Activated B cell treated with CpG ODN at 0.5 μM for 24 hours (primary cell): ENCODE results near the gene ATP6V1G2. TPM values are rescaled to one million over a fixed set of nuclear protein-coding genes. Genes with fewer than 3 reads are reported as not detected.

Experiments
- ATAC-seq: fragments of 200-7000 bp; cut with Tn5 transposase; one replicate; pipeline ENCODE4 v1.10.0; 2021; ENCODE audit warnings: low read depth, mild to moderate bottlenecking, moderate library complexity
- CTCF ChIA-PET: fragments of 350-600 bp; sonication (Branson Sonifier 250); formaldehyde crosslinking; loops from one replicate; lab custom pipeline; 2021; ENCODE audit warnings: antibody characterized with exemption; lab: Charles Lee
- POLR2A ChIA-PET: fragments of 350-600 bp; sonication (Branson Sonifier 250); formaldehyde crosslinking; loops from one replicate; lab custom pipeline; 2021; ENCODE audit warnings: antibody characterized with exemption; lab: Charles Lee
- DNase-seq: peaks from one replicate; pipeline ENCODE4 v3.0.0; 2022
- H3K27ac Mint-ChIP-seq: one replicate; pipeline ENCODE4 v1.8.0; 2020; ENCODE audit warnings: mixed read lengths
- H3K27me3 Mint-ChIP-seq: one replicate; pipeline ENCODE4 v1.8.0; 2021; ENCODE audit warnings: mixed read lengths
- H3K36me3 Mint-ChIP-seq: one replicate; pipeline ENCODE4 v1.8.0; 2021; ENCODE audit warnings: low read depth, mixed read lengths
- H3K4me1 Mint-ChIP-seq: one replicate; pipeline ENCODE4 v1.8.0; 2021; ENCODE audit warnings: mixed read lengths
- H3K4me3 Mint-ChIP-seq: one replicate; pipeline ENCODE4 v1.8.0; 2020; ENCODE audit warnings: mild to moderate bottlenecking, mixed read lengths
- H3K9me3 Mint-ChIP-seq: one replicate; pipeline ENCODE4 v1.8.0; 2020; ENCODE audit warnings: mixed read lengths
- intact Hi-C: fragments of 100-400 bp; cut with micrococcal nuclease; formaldehyde crosslinking; loops from one replicate; pipeline ENCODE4 v1.15.1; 2024
- total RNA-seq: library from RNA; stranded (reverse); gene quantifications from 2 replicates; pipeline ENCODE4 v1.2.3, GENCODE V29; 2022
- TF ChIP-seq, protein P1 (sequence below): fragments of 200-600 bp; IDR thresholded peaks from one replicate; pipeline ENCODE4 v1.8.0; 2022; ENCODE audit warnings: antibody characterized with exemption, mild to moderate bottlenecking

The ATP6V1G2 gene
- total RNA-seq, 1 donor from 2014 or later: 1.9 TPM

DNA sequence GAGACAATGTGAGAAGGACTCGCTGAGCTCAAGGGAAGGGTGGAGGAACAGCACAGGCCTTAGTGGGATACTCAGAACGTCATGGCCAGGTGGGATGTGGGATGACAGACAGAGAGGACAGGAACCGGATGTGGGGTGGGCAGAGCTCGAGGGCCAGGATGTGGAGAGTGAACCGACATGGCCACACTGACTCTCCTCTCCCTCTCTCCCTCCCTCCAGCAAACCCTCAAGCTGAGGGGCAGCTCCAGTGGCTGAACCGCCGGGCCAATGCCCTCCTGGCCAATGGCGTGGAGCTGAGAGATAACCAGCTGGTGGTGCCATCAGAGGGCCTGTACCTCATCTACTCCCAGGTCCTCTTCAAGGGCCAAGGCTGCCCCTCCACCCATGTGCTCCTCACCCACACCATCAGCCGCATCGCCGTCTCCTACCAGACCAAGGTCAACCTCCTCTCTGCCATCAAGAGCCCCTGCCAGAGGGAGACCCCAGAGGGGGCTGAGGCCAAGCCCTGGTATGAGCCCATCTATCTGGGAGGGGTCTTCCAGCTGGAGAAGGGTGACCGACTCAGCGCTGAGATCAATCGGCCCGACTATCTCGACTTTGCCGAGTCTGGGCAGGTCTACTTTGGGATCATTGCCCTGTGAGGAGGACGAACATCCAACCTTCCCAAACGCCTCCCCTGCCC lies 30.6 kb upstream of the ATP6V1G2 start:
- DNase-seq (no peak), ATAC-seq (no peak)
- peaks cover 85% of the 10 kb centered on the region for H3K4me1 Mint-ChIP-seq
- TF ChIP-seq, protein P1, sequence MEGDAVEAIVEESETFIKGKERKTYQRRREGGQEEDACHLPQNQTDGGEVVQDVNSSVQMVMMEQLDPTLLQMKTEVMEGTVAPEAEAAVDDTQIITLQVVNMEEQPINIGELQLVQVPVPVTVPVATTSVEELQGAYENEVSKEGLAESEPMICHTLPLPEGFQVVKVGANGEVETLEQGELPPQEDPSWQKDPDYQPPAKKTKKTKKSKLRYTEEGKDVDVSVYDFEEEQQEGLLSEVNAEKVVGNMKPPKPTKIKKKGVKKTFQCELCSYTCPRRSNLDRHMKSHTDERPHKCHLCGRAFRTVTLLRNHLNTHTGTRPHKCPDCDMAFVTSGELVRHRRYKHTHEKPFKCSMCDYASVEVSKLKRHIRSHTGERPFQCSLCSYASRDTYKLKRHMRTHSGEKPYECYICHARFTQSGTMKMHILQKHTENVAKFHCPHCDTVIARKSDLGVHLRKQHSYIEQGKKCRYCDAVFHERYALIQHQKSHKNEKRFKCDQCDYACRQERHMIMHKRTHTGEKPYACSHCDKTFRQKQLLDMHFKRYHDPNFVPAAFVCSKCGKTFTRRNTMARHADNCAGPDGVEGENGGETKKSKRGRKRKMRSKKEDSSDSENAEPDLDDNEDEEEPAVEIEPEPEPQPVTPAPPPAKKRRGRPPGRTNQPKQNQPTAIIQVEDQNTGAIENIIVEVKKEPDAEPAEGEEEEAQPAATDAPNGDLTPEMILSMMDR: no peak
- ChIA-PET POLR2A (interaction anchor here (0.6 to 26.0 kb wide), 12 partner anchors 0 to 697 kb away, joined by 3 to 1155 read pairs (median 20); partner anchors contain the start of genes ATP6V1G2, BAG6, DDX39B and LST1), CTCF (interaction anchor here (2.5 to 25.7 kb wide), 4 partner anchors 7 to 24 kb away, joined by 11 to 611 read pairs (median 305); partner anchors contain the start of genes ATP6V1G2, DDX39B, LST1 and LTB)
- H3K27me3 Mint-ChIP-seq: no peaks in the 10 kb centered on the region
- intact Hi-C loops: loop anchor here (1.0 kb wide), 1 partner anchor 9 kb away; the partner anchor contains the start of gene LST1
- H3K4me3 Mint-ChIP-seq: peak overlapping the region; percentile 98
- peak overlapping the region; percentile 99 for H3K27ac Mint-ChIP-seq
- no peaks in the 10 kb centered on the region for H3K9me3 Mint-ChIP-seq
- H3K36me3 Mint-ChIP-seq: peaks cover 74% of the 10 kb centered on the region

DNA sequence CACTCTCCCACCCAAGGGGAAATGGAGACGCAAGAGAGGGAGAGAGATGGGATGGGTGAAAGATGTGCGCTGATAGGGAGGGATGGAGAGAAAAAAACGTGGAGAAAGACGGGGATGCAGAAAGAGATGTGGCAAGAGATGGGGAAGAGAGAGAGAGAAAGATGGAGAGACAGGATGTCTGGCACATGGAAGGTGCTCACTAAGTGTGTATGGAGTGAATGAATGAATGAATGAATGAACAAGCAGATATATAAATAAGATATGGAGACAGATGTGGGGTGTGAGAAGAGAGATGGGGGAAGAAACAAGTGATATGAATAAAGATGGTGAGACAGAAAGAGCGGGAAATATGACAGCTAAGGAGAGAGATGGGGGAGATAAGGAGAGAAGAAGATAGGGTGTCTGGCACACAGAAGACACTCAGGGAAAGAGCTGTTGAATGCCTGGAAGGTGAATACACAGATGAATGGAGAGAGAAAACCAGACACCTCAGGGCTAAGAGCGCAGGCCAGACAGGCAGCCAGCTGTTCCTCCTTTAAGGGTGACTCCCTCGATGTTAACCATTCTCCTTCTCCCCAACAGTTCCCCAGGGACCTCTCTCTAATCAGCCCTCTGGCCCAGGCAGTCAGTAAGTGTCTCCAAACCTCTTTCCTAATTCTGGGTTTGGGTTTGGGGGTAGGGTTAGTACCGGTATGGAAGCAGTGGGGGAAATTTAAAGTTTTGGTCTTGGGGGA lies 29.7 kb upstream of the ATP6V1G2 start:
- no peak for ATAC-seq
- intact Hi-C loops: loop anchor here (1.0 to 2.0 kb wide), 2 partner anchors 10 to 77 kb away; partner anchors contain the start of genes BAG6 and LST1
- peak overlapping the region; percentile 98 for H3K4me3 Mint-ChIP-seq

DNA sequence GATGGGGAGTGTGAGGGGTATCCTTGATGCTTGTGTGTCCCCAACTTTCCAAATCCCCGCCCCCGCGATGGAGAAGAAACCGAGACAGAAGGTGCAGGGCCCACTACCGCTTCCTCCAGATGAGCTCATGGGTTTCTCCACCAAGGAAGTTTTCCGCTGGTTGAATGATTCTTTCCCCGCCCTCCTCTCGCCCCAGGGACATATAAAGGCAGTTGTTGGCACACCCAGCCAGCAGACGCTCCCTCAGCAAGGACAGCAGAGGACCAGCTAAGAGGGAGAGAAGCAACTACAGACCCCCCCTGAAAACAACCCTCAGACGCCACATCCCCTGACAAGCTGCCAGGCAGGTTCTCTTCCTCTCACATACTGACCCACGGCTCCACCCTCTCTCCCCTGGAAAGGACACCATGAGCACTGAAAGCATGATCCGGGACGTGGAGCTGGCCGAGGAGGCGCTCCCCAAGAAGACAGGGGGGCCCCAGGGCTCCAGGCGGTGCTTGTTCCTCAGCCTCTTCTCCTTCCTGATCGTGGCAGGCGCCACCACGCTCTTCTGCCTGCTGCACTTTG lies 29.0 kb upstream of the ATP6V1G2 start, which contains the start of gene TNF:
Gene TNF (plus strand): TSS at position 231 of the 567 bp plus-strand sequence. CDS start 177 bp downstream, at position 408.
- TF ChIP-seq, protein P1: no peak
- peak; percentile 66 for DNase-seq
- Mint-ChIP-seq H3K9me3 (no peaks in the 10 kb centered on the region), H3K4me1 (peaks cover 95% of the 10 kb centered on the region), H3K4me3 (peak within 1 kb of the TSS; percentile 98), H3K27me3 (no peaks in the 10 kb centered on the region), H3K27ac (peak within 1 kb of the TSS; percentile 99), H3K36me3 (peaks cover 61% of the 10 kb centered on the region)
- POLR2A ChIA-PET: interaction anchor here (0.8 to 26.0 kb wide), 18 partner anchors 1 to 257 kb away, joined by 3 to 1155 read pairs (median 6); partner anchors contain the start of genes ABHD16A, BAG6, C6orf47 and CLIC1
- intact Hi-C loops: loop anchor here (2.0 kb wide), 1 partner anchor 77 kb away; the partner anchor contains the start of gene BAG6
- CTCF ChIA-PET: interaction anchor here (1.0 to 25.7 kb wide), 5 partner anchors 9 to 22 kb away, joined by 3 to 611 read pairs (median 33); partner anchors contain the start of genes ATP6V1G2, DDX39B, LST1 and LTB
- ATAC-seq: peak; percentile 51

More for the DNA sequence above, 29.7 kb upstream of the ATP6V1G2 start:
- peaks cover 65% of the 10 kb centered on the region for H3K36me3 Mint-ChIP-seq
- CTCF ChIA-PET: interaction anchor here (1.0 to 25.7 kb wide), 5 partner anchors 8 to 23 kb away, joined by 3 to 611 read pairs (median 33); partner anchors contain the start of genes ATP6V1G2, DDX39B, LST1 and LTB
- H3K9me3 Mint-ChIP-seq: no peaks in the 10 kb centered on the region
- peaks cover 91% of the 10 kb centered on the region for H3K4me1 Mint-ChIP-seq
- POLR2A ChIA-PET: interaction anchor here (0.6 to 26.0 kb wide), 21 partner anchors 1 to 961 kb away, joined by 3 to 1155 read pairs (median 6); partner anchors contain the start of genes ABHD16A, ATP6V1G2, BAG6 and C6orf47
- no peak for DNase-seq
- TF ChIP-seq, protein P1: no peak
- no peaks in the 10 kb centered on the region for H3K27me3 Mint-ChIP-seq
- H3K27ac Mint-ChIP-seq: peak overlapping the region; percentile 99

DNA sequence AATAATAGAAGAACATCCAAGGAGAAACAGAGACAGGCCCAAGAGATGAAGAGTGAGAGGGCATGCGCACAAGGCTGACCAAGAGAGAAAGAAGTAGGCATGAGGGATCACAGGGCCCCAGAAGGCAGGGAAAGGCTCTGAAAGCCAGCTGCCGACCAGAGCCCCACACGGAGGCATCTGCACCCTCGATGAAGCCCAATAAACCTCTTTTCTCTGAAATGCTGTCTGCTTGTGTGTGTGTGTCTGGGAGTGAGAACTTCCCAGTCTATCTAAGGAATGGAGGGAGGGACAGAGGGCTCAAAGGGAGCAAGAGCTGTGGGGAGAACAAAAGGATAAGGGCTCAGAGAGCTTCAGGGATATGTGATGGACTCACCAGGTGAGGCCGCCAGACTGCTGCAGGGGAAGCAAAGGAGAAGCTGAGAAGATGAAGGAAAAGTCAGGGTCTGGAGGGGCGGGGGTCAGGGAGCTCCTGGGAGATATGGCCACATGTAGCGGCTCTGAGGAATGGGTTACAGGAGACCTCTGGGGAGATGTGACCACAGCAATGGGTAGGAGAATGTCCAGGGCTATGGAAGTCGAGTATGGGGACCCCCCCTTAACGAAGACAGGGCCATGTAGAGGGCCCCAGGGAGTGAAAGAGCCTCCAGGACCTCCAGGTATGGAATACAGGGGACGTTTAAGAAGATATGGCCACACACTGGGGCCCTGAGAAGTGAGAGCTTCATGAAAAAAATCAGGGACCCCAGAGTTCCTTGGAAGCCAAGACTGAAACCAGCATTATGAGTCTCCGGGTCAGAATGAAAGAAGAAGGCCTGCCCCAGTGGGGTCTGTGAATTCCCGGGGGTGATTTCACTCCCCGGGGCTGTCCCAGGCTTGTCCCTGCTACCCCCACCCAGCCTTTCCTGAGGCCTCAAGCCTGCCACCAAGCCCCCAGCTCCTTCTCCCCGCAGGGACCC lies 28.0 kb upstream of the ATP6V1G2 start:
- TF ChIP-seq, protein P1: no peak
- Mint-ChIP-seq H3K27me3 (no peaks in the 10 kb centered on the region), H3K36me3 (peaks cover 55% of the 10 kb centered on the region), H3K27ac (peak overlapping the region; percentile 99), H3K4me1 (peaks cover 95% of the 10 kb centered on the region), H3K4me3 (peak overlapping the region; percentile 98), H3K9me3 (no peaks in the 10 kb centered on the region)
- ATAC-seq (peak; percentile 6), DNase-seq (no peak)
- ChIA-PET POLR2A (interaction anchor here (0.6 to 26.0 kb wide), 21 partner anchors 2 to 1924 kb away, joined by 3 to 1155 read pairs (median 6); partner anchors contain the start of genes ABHD16A, BAG6, C6orf47 and CLIC1), CTCF (interaction anchor here (1.0 to 25.7 kb wide), 5 partner anchors 10 to 22 kb away, joined by 3 to 611 read pairs (median 33); partner anchors contain the start of genes ATP6V1G2, DDX39B, LST1 and LTB)
- intact Hi-C loops: loop anchor here (2.0 kb wide), 1 partner anchor 78 kb away; the partner anchor contains the start of gene BAG6
